HCT116 (cell line): ENCODE measurements around the gene SPEF1.

ENCODE experiments used
- CEBPB ChIP-seq: IDR thresholded peaks from 2 replicates; pipeline ENCODE4 v1.6.1; 2012; ENCODE audit warnings: low read depth
- CTCF ChIP-seq, 3 experiments: fragments of 200-600 bp in 1 of 3; sonication (generic) in 1 of 3; IDR thresholded peaks in 2 of 3; conservative IDR thresholded peaks in 1 of 3; 2 replicates each; pipeline ENCODE4 v1.5.1; 2012 to 2017; ENCODE audit warnings: low read depth in 2 of 3, low read length in 2 of 3, antibody characterized with exemption in 1 of 3, borderline replicate concordance in 1 of 3, control low read depth in 1 of 3, mild to moderate bottlenecking in 1 of 3, mixed read lengths in 1 of 3, mixed run types in 1 of 3, moderate library complexity in 1 of 3; ENCODE audit not compliant: insufficient read depth in 1 of 3
- POLR2AphosphoS5 ChIP-seq: IDR thresholded peaks from 2 replicates; pipeline ENCODE4 v1.6.1; 2011; ENCODE audit warnings: mild to moderate bottlenecking, low read depth, low read length, moderate library complexity
- ZNF274 ChIP-seq: fragments of 200-500 bp; sonication (Bioruptor generic); IDR thresholded peaks from 2 replicates; pipeline ENCODE4 v1.6.1; 2014; ENCODE audit warnings: mild to moderate bottlenecking, low read depth, low read length, inconsistent platforms

GRCh38 chr20:3828798-3829197 lies 47.5 kb upstream of the SPEF1 start:
- TF ChIP-seq ZNF274: no peak
- TF ChIP-seq CTCF (IDR thresholded peaks at IDR 0.05 in 2 of 3, conservative IDR thresholded peaks at IDR 0.05 in 1 of 3; ENCODE audit: borderline replicate concordance in 1 of 3, insufficient read depth in 1 of 3, low read depth in 2 of 3, low read length in 2 of 3): no peak
- TF ChIP-seq POLR2AphosphoS5: no peak
- no peak for TF ChIP-seq CEBPB
